MG63 (cell line): ENCODE data around the gene PIK3CD. TPM values are rescaled to one million over a fixed set of nuclear protein-coding genes. Genes with fewer than 3 reads are reported as not detected.

ENCODE experiments used
- DNase-seq: peaks from one replicate; pipeline ENCODE4 v3.0.0-alpha.2; 2020
- H3K27me3 ChIP-seq: fragments of 250-450 bp; sonication (Bioruptor Pico); 2 replicates; pipeline ENCODE4 v1.5.1; 2020; ENCODE audit warnings: mild to moderate bottlenecking, moderate library complexity
- H3K36me3 ChIP-seq: fragments of 250-450 bp; sonication (Bioruptor Pico); 2 replicates; pipeline ENCODE4 v1.5.1; 2020; ENCODE audit warnings: mild to moderate bottlenecking, moderate library complexity
- H3K4me3 ChIP-seq: fragments of 250-450 bp; sonication (Bioruptor Pico); 2 replicates; pipeline ENCODE4 v1.5.1; 2020; ENCODE audit warnings: mild to moderate bottlenecking, moderate library complexity
- H3K9me3 ChIP-seq: fragments of 250-450 bp; sonication (Bioruptor Pico); 2 replicates; pipeline ENCODE4 v1.5.1; 2020; ENCODE audit warnings: mild to moderate bottlenecking, moderate library complexity
- total RNA-seq: library from RNA; depleted of rRNA; stranded (reverse); fragments of >200 nt; shearing (Covaris generic); gene quantifications from 2 replicates; pipeline ENCODE4 v1.2.3, GENCODE V29; 2014; ENCODE audit warnings: low replicate concordance

The PIK3CD gene
- total RNA-seq, 1 experiment from 2014 or later: 2.9 TPM

DNA sequence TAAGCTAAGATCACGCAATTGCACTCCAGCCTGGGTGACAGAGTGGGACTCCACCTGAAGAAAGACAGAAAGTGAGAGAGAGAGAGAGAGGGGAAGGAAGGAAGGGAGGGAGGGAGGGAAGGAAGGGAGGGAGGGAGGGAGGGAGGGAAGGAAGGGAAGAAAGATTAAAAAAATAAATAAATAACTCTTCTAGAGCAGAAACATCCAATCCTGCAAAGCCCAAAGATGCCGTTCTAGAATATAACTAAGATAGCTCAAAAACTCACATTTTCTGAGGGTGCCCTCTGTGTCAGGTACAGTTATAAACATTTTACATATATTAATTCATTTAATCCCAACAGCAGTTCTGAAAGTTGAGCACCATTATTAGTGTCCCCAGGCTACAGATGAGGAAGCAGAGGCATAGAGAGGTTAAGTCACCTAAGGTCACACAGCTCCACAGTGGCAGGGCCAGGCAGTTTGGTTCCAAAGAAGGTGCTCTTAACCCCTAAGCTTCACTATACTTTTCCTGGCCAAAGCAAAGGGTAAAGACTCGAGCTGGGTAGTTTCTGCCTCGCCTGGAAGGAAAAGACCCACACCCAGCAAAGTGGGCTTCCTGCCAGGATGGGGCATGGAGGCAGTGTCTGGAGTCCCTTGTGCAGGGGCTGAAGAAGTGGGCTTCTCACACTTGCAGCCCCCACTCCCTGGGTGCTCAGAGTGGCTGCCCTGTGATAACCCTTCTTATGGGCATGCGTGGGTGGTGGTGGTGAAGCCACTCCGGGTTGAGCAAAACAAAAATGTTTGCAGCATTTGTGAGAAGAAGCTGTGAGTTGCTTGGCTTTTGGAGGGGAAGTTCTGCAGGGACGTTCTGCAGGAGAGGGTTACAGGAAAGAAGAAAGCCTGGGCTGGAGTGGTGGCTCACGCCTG, 7.9 kb upstream of the PIK3CD start:
- Histone ChIP-seq H3K27me3 (no peaks in the 10 kb centered on the region), H3K9me3 (no peaks in the 10 kb centered on the region), H3K4me3 (no peak overlapping the region), H3K36me3 (no peaks in the 10 kb centered on the region)
- no peak for DNase-seq

DNA sequence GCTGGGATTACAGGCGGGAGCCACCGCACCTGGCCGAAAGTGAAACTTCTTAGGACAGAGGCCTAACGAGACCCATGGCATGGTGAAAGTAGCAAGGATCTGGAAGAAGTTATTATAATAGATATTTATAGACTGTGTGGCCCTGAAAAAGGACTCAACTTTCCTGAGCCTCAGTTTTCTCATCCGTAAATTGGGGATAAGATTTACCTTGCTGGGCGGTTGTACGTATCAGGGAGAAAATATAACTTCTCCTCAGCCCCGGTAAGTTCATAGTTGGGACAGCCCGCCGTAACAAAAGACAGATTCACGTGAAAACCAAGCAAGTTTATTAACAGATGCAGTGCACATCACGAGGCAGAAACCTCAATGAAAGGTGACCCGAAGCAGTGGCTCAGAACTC, 5.5 kb upstream of the PIK3CD start:
- no peak for DNase-seq
- H3K36me3 ChIP-seq: no peaks in the 10 kb centered on the region
- H3K4me3 ChIP-seq: no peak overlapping the region
- H3K9me3 ChIP-seq: no peaks in the 10 kb centered on the region
- H3K27me3 ChIP-seq: peaks cover 2% of the 10 kb centered on the region; the same call in 1 of the 2 replicates

DNA sequence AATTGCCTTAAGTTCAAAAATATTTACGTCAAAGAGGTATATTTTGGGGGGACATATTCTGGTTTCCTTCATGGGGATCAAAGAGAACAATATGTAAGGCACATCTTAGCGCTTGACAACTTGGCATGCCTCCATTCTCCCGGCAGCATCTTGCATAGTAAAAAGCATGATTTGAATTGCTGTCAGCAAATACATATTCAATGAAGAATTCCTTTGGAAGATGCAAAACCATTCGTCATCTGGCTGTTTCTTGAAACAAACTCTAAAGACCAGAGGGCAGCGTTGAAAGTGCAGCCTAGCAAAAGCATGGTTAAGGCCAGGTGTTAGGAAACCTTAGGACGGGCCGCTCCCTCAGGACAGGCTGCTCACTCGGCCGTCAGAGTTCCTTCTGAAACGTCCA, 3.4 kb upstream of the PIK3CD start:
- Histone ChIP-seq H3K36me3 (no peaks in the 10 kb centered on the region), H3K9me3 (no peaks in the 10 kb centered on the region), H3K27me3 (peaks cover 6% of the 10 kb centered on the region; the same call in 1 of the 2 replicates), H3K4me3 (no peak overlapping the region)
- DNase-seq: no peak

DNA sequence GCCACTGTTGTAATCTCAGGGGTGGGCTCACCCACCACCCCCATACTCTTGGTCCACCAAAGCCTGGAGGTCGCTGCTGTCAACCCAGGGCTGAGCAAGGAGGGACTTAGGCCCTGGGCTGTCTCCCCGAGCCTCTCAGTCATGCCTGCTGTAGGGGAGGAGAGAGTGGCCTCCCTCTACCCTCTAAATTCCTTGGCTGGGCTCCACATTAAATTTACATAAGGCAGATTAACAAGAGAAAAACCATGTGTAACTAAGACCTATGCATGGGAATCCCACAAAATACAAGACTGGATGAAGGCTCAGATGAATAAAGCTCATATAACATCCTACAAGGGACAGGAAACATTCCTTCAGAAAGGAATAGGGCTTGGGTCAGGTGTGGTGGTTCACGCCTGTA, 1.8 kb upstream of the PIK3CD start:
- Histone ChIP-seq H3K9me3 (no peaks in the 10 kb centered on the region), H3K27me3 (peaks cover 6% of the 10 kb centered on the region; the same call in 1 of the 2 replicates), H3K4me3 (no peak overlapping the region), H3K36me3 (no peaks in the 10 kb centered on the region)
- DNase-seq: no peak

DNA sequence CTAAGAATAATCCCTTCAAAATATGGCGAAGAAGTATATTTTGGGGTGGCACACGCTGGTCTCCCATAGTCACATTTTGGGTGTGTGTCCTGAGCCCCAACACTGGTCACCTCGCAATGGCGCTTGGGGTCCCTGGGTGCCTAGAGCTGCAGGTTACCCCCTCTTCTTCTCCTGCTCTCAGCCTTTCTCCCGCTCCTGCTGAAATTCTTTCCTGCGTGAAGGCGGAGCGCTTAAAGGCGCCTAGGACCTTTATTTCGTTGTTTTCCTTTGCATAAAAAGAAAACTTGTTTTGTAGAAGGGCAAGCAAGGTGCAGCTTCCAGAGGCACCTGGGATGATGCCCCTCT, 339 bp upstream of the PIK3CD start:
- Histone ChIP-seq H3K27me3 (peaks cover 6% of the 10 kb centered on the region; the same call in 1 of the 2 replicates), H3K36me3 (no peaks in the 10 kb centered on the region), H3K4me3 (peak overlapping the region; percentile 48), H3K9me3 (no peaks in the 10 kb centered on the region)
- DNase-seq: no peak

DNA sequence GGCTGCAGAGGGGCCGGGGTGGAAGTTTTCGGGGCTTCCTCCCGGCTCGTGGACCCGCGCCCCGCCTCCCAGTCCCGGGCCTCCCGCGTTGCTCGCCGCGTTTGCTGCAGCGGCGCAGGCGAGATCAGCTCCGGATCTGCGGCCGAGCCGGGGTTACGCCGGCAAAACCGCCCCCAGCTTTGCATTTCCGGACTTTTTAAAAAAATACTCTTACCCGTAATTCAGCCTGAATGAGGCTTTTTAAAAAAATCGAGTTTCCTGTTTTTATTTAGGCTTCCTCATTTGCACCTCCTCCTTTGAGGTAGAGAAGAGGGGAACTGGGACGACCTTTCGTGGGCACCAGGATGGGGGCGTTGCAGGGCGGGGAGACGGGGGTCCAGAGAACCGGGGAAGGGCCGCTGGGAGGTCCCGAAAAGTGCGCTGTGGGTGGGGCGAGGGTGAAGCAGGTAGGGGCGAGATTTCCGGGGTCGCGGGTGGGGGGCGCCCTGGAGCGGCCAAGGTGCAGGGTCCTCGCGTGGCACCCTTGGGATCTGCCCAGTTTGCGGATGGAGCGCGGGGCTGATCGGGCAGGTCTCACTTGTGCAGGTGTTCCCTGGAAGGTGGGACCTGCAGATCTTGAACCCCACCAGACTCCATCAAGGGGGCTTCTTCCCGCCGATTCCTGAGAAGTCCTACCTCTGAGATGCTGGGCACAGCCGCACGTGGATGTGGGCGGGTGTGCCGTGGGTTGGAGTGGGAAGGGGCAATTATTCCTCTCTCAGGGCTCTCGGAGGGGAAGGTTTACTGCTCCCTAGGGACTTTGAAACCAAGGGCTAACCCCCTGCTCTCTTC, 1.1 kb downstream of the PIK3CD start:
- Histone ChIP-seq H3K36me3 (no peaks in the 10 kb centered on the region), H3K27me3 (peaks cover 6% of the 10 kb centered on the region; the same call in 1 of the 2 replicates), H3K9me3 (no peaks in the 10 kb centered on the region), H3K4me3 (peak overlapping the region; percentile 48)
- DNase-seq: peak; percentile 14

DNA sequence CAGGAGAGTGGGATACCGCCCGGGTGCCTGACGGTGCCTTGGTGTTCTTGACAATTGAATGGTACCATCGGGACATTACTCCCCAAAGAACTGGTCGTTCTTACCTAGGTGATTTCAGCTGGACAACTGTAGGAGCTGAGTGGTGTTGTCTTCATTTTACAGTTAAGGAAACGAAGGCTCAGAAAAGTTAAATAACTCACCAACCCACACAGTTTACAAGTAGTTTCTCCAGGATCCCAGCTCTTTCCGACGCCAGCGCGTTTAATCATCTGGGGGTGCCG, 1.6 kb downstream of the PIK3CD start:
- Histone ChIP-seq H3K36me3 (no peaks in the 10 kb centered on the region), H3K4me3 (no peak overlapping the region), H3K27me3 (peaks cover 6% of the 10 kb centered on the region; the same call in 1 of the 2 replicates), H3K9me3 (no peaks in the 10 kb centered on the region)
- no peak for DNase-seq

DNA sequence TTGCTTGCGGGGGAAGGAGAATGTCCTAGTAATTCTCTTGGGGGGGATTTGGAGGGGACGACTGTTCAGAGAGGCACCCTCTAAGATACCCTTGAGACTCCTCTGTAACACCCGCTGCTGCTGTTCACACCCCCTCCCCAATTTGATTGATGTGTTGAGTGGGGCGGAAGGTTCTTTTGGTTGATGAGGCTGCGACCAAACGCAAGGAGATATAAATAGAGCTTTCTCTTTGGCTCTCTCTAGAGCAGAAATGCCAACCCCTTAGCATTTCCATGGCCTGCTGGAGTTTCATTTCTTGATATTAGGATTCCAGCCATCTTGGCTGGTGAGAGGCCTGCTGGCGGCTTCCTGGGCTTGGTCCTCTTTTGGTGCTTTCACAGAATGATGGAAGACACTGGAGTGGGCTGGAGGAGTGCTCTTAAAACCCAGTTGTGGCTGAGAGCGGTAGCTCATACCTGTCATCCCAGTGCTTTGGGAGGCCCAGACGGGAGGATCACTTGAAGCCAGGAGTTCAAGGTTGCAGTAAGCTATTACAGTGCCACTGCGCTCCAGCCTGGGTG, 2.0 kb downstream of the PIK3CD start:
- Histone ChIP-seq H3K36me3 (no peaks in the 10 kb centered on the region), H3K9me3 (no peaks in the 10 kb centered on the region), H3K27me3 (peaks cover 6% of the 10 kb centered on the region; the same call in 1 of the 2 replicates), H3K4me3 (no peak overlapping the region)
- DNase-seq: no peak

DNA sequence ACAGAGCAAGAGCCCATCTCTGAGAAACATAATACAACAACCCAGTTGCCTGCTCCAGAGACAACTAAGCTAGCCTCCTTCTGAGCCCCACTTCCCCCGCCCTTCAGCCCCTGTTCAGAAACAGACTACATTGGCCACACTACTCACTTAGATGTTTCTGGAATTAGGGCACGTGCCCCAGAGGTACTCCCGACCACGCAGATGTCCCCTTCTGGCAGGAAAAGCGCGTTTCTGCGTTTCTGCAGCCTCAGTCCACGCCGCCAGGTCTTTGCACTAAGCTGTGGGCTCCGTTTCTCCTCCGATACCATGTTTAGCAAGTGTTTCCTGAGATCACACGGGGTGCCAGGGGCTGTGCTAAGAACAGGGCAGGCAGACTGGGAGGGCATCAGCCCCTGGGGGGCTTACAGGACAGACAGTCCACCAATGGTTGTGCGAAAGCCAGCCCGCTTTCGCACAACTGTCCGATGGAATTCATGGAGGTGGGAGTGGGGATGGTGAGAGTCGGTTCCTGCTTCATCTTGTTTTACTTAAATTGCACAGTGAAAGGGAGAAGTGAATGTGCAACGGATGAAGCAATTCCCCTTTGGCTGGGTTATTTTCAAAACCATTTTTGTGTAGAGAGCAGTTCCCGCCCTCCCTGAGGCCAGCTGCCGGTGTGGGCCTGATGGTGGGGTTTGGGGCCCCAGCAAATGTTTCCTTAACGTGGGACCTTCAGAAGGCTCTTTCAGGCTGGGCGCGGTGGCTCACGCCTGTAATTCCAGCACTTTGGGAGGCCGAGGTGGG, 2.7 kb downstream of the PIK3CD start:
- H3K27me3 ChIP-seq: peaks cover 6% of the 10 kb centered on the region; the same call in 1 of the 2 replicates
- no peak overlapping the region for H3K4me3 ChIP-seq
- no peak for DNase-seq
- no peaks in the 10 kb centered on the region for H3K9me3 ChIP-seq
- H3K36me3 ChIP-seq: no peaks in the 10 kb centered on the region

DNA sequence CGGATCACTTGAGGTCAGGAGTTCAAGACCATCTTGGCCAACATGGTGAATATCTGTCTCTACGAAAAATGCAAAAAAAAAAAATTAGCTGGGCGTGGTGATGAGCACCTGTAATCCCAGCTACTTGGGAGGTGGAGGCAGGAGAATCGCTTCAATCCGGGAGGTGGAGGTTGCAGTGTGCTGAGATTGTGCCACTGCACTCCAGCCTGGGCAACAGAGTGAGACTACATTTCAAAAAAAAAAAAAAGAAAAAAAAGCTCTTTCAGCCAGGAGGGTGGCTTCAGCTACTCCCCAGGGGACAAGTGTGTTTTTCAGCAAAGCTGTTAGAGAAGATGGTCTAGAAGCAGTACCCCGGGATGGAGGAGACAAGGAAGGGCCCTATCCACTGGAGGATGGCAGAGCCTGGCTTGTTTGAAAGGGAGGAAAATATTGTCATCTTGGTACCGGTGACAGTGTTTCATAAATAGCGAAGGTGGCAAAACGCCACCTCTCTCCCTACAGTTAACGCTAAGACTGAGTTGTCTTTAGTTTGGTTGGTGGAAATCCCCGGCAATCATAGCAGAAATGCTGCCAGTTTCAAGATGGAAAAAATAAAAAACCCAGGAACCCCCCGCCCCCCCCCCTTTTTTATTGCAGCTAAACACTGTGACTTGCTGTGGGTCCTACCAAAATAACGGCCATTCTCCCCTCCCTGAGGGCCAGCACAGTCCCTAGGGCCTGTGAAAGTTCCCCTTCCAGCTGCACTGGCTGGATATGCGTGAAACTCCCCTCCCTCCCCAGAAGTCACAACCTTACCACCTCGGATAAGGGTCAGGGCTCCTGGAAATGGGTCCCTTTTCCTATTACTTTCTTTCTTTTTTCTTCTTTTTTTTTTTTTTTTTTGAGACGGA, 3.5 kb downstream of the PIK3CD start:
- Histone ChIP-seq H3K9me3 (no peaks in the 10 kb centered on the region), H3K36me3 (no peaks in the 10 kb centered on the region), H3K27me3 (peaks cover 6% of the 10 kb centered on the region; the same call in 1 of the 2 replicates), H3K4me3 (no peak overlapping the region)
- no peak for DNase-seq

DNA sequence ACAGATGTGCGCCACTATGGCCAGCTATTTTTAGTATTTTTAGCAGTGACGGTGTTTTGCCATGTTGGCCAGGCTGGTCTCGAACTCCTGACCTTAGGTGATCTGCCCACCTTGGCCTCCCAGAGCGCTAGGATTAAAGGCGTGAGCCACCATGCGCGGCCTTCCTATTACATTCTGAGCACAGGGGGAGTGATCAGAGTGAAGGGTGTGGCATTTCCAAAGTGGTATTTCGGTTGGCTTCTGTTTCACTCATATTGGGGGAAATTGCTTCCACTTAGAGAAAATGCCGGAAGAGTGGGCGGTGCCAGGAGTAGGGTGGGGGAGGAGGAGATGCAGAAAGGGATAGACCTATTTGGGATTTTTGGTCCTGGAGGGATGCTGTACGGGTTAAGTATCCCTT, 4.3 kb downstream of the PIK3CD start:
- DNase-seq: no peak
- no peaks in the 10 kb centered on the region for H3K9me3 ChIP-seq
- peaks cover 6% of the 10 kb centered on the region; the same call in 1 of the 2 replicates for H3K27me3 ChIP-seq
- H3K4me3 ChIP-seq: no peak overlapping the region
- H3K36me3 ChIP-seq: no peaks in the 10 kb centered on the region

DNA sequence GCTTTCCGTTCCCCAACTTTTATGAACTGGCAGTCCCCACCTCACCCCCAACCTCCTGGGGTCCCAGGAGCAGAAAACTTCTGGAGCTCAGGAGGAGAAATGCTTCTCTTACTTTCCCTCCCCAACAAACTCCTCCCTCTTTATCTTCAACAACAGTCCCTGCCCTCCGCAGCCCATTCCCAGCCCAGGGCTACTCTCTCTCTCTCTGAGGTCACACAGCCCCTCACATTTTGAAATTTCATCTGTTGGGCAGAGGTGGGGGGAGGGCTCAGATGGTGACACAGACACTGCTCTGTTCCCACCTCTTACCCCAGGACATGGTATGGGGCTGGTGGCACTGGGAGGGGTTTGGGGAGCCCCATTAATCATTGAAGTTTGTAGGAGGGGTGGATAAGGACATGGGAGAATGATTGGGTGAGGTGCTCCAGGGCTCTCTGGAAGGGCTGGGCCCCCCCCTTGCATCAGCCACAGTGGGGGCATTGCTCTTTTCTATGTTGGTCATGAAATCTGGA, 6.0 kb downstream of the PIK3CD start:
- H3K4me3 ChIP-seq: no peak overlapping the region
- no peaks in the 10 kb centered on the region for H3K9me3 ChIP-seq
- no peaks in the 10 kb centered on the region for H3K27me3 ChIP-seq
- no peaks in the 10 kb centered on the region for H3K36me3 ChIP-seq
- DNase-seq: no peak

DNA sequence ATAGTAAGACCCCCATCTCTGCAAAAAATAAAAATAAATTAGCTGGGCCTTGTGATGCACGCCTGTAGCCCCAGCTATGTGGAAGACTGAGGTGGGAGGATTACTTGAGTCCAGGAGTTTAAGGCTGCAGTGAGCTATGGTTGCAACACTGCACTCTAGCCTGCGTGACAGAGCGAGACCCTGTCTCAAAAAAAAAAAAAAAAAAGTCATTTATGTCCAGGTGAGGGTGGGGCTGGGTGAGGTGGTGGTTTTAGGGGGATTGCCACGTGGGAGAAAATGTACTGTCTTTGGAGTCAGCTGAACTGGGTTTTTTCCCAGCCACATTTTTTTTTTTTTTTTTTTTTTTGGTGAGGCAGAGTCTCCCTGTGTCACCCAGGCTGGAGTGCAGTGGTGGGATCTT, 6.7 kb downstream of the PIK3CD start:
- no peaks in the 10 kb centered on the region for H3K27me3 ChIP-seq
- no peak for DNase-seq

DNA sequence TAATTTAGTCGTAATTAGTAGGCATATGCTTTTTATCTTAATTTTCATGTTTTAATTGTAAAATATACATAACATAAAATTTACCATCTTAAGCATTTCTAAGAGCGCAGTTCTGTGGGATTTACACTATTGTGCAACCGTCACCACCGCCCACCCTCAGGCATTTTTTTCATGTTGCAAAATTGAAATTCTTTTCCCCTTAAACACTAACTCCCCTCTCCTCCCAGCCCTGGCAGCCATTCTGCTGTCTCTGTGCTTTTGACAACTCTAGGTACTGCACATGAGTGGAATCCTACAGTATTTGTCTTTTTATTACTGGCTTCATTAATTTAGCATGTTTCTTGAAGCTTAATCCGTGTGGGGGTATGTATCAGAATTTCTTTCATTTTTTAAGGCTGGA, 7.8 kb downstream of the PIK3CD start:
- DNase-seq: peak; percentile 40
- no peaks in the 10 kb centered on the region for H3K36me3 ChIP-seq
- H3K9me3 ChIP-seq: no peaks in the 10 kb centered on the region
- H3K27me3 ChIP-seq: no peaks in the 10 kb centered on the region
- no peak overlapping the region for H3K4me3 ChIP-seq

More for the DNA sequence above, 6.7 kb downstream of the PIK3CD start:
- Histone ChIP-seq H3K36me3 (no peaks in the 10 kb centered on the region), H3K4me3 (no peak overlapping the region), H3K9me3 (no peaks in the 10 kb centered on the region)

DNA sequence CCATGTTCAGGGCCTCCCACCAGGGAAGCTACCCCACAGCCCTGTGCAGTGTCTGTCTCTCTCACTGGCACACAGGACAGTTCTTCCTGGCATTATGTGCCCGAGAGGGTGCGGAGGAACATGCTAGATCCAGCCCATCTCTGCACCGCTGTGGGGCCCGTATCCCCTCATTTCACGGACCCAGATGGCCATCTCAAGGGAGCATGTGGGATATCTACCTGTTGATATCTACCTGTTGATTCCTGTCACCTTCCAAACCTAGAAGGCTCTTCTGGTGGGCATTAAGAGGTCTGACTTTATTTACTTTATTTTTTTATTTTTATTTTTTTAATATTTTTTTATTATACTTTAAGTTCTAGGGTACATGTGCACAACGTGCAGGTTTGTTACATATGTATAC, 11.7 kb downstream of the PIK3CD start:
- no peak for DNase-seq

DNA sequence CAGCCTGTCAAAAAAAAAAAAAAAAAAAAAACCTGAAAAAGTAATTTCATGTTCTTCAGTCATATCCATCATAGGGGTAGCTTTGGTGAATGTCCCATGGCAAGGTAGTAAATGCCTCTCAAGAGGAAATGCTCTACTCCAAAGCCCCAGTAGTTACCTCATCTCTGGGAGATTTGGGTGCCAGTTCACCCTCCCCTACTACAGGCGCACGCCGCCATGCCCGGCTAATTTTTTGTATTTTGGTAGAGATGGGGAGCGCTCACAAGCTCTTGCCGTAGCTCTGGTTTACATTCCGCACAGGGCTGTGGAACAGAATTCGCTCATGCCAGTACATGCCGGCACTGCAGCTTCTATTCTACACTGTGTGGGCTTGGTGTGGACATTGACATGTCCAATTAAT, 13.7 kb downstream of the PIK3CD start:
- no peaks in the 10 kb centered on the region for H3K9me3 ChIP-seq
- no peak for DNase-seq
- H3K36me3 ChIP-seq: no peaks in the 10 kb centered on the region
- H3K27me3 ChIP-seq: no peaks in the 10 kb centered on the region
- H3K4me3 ChIP-seq: no peak overlapping the region

More for the DNA sequence above, 11.7 kb downstream of the PIK3CD start:
- Histone ChIP-seq H3K36me3 (no peaks in the 10 kb centered on the region), H3K27me3 (no peaks in the 10 kb centered on the region), H3K4me3 (no peak overlapping the region), H3K9me3 (no peaks in the 10 kb centered on the region)
